CD4-positive, alpha-beta T cell treated with Interleukin-2 at 100 ng/mL for 4 hours (primary cell): ENCODE data around the gene BCL2A1.
"Not testable (repeated sequence)": the region's sequence is repeated elsewhere in the genome, so short reads cannot be mapped to it uniquely, and the experiment has no call there.

Experiments used
- DNase-seq: peaks from one replicate; pipeline ENCODE4 v3.0.0-alpha.2; 2020; ENCODE audit warnings: low spot score

Gene BCL2A1

GRCh38 chr15:79960502-79961212, 10.3 kb downstream of the BCL2A1 start:
- no peak for DNase-seq

- DNase-seq, result no peak
Observed at GRCh38 chr15:79957741-79958140, 13.3 kb downstream of the BCL2A1 start.

DNA sequence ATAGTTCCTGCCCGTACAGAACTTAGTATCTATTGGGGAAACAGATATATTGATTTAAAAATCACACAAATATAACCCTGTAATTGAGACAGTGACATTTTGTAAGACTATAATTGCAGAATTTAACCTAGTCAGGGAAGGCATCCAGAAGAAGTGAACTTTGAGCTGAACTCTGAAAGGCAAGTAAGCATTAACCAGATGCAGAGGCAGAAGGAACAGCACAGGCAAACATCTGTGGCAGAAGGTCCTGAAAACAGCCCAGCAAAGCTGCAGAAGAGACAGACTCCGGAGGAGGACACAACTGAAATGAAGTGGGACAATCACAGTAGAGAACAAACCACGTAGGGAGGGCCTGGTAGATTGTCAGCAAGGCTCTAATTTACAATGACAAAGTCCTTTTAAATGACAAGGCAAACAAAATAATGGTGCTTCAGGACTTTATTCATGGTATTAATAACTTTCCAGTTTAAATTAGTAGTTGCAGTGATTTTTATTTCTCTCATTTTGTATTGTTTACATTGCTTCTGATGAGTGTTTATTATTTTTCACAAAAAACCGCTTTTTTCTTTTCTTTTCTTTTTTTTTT, 14.5 kb downstream of the BCL2A1 start:
- DNase-seq, result no peak

DNA sequence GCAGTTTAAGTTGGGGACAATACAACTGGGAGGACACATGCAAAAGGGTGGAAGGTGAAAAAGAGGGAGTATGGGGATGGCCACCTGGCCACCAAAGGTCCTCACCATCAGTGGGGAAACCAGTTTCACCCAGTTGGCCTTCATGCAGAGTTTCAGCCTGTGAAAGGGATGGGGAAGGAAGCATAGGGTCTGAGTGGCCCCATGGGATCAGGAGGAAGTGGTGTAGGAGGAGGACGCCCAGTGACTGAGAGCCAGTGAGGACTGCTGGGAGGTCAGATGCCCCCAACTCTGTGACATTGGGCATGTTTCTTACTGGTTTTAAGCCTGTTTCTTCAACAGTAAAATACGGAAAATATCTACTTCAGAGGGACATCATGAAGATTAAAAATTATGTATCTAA, 16.3 kb downstream of the BCL2A1 start:
- no peak for DNase-seq

GRCh38 chr15:79953951-79954444, 17.0 kb downstream of the BCL2A1 start:
- no peak for DNase-seq

GRCh38 chr15:79952329-79952728, 18.7 kb downstream of the BCL2A1 start:
- no peak for DNase-seq

DNA sequence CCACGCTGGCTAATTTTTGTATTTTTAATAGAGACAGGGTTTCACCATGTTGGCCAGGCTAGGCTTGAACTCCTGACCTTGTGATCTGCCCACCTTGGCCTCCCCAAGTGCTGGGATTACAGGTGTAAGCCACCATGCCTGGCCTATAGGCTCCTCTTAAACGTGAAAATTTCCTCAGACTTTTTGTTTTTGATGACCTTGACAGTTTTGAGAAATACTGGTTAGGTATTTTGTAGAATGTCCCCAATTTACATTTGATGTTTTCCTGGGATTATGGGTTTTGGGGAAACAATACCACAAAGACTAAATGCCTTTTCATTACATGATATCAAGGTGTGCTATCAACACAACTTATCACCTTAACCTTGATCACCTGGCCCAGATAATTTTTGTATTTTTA, 20.7 kb downstream of the BCL2A1 start:
- no peak for DNase-seq

GRCh38 chr15:79948761-79949160, 22.2 kb downstream of the BCL2A1 start:
- no peak for DNase-seq

GRCh38 chr15:79948095-79948695, 22.8 kb downstream of the BCL2A1 start:
- no peak for DNase-seq

- DNase-seq, result no peak
Observed at GRCh38 chr15:79947009-79947408, 24.0 kb downstream of the BCL2A1 start.

DNA sequence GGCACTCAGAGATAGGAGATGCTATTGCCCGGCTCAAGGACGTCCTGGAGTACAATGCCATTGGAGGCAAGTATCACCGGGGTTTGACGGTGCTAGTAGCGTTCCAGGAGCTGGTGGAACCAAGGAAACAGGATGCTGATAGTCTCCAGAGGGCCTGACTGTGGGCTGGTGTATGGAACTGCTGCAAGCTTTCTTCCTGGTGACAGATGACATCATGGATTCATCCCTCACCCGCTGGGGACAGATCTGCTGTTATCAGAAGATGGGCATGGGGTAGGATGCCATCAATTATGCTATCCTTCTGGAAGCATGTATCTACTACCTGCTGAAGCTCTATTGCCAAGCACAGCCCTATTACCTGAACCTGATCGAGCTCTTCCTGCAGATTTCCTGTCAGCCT, 26.4 kb downstream of the BCL2A1 start:
- DNase-seq, result no peak

DNA sequence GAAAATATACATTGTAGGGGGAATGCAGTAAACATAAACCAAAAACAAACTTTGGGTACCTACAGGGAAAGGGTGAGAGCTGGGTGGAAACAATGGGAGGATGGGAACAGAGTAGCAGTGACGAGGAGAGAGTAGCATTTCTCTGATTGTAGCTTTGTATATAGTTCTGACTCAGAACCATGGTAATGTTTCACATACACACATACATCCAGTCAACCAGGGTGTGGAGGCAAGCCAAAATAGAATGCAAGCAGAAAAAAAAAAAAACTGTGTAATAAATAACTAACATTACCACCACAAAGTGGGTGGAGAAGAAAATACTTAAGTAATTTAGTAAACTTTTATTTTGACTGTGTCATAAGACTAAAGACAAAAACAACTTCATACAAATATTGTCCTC, 27.2 kb downstream of the BCL2A1 start:
- DNase-seq, result no peak

GRCh38 chr15:79942741-79943481, 28.1 kb downstream of the BCL2A1 start:
- DNase-seq, result no peak

DNA sequence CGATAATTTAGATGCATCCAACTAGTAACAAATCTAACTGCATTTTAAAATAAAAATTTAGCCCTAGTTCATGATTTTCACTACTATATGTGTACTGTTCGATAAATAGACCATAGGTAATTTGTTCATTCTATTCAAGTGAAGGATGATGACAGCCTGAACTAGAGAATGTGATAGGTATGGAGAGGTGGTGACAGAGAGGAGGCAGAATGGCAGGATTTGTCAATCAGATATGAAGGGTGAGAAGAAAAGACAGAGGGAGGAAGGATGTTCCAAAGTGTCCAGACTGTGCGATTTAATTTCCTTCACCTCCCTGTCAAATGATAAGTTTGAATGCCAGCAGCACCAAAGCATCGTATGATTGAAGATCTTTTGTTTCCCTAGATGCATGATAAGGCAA, 31.6 kb downstream of the BCL2A1 start:
- no peak for DNase-seq

- DNase-seq, result no peak
Observed at GRCh38 chr15:79938143-79938542, 32.9 kb downstream of the BCL2A1 start.

DNA sequence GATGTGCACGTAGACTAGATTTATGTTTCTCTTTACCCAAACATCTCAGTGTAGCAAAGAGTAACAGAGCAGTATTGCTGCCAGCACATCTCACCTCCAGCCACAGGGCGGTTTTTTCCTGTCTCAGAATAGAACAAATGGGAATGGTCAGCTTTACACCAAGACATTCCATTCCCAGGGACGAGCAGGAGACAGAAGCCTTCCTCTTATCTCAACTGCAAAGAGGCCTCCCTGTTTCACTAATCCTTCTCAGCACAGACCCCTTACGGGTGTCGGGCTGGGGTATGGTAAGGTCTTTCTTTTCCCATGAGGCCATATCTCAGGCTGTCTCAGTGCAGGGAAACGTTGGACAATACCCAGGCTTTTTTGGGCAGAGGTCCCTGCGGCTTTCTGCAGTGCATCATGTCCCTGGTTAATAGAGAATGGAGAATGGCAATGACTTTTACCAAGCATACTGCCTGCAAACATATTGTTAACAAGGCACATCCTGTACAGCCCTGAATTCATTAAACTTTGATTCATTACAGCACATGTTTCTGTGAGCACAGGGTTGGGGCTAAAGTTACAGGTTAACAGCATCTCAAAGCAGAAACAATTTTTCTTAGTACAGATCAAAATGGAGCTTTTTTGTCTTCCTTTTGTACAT, 35.3 kb downstream of the BCL2A1 start:
- not testable (repeated sequence) for DNase-seq

GRCh38 chr15:79933231-79933630, 37.8 kb downstream of the BCL2A1 start:
- no peak for DNase-seq

- DNase-seq, result no peak
Observed at GRCh38 chr15:79932447-79932846, 38.5 kb downstream of the BCL2A1 start.

GRCh38 chr15:79930516-79930915, 40.5 kb downstream of the BCL2A1 start:
- DNase-seq, result no peak

GRCh38 chr15:79929412-79929811, 41.6 kb downstream of the BCL2A1 start:
- DNase-seq, result no peak

GRCh38 chr15:79926116-79926515, 44.9 kb downstream of the BCL2A1 start:
- not testable (repeated sequence) for DNase-seq

DNA sequence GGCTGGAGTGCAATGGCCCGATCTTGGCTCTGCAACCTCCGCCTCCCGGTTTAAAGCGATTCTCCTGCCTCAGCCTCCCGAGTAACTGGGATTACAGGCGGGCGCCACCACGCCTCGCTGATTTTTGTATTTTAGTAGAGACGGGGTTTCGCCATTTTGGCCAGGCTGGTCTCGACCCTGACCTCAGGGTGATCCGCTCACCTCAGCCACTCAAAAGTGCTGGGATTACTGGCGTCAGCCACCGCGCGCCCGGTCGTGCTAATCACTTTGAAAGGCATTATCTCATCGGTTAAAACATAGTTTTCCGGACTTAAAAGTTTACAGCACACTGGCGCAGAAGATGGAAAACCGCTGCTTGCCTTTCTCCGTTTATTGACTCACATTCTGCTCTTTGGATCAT, 46.6 kb downstream of the BCL2A1 start:
- no peak for DNase-seq
